SKM-1 (cell line): ENCODE data around the gene CD244.

Source experiments
- DNase-seq: peaks from one replicate; lab custom pipeline; 2025; ENCODE audit not compliant: unreplicated experiment; lab: John Stamatoyannopoulos, UW

The CD244 gene

DNA sequence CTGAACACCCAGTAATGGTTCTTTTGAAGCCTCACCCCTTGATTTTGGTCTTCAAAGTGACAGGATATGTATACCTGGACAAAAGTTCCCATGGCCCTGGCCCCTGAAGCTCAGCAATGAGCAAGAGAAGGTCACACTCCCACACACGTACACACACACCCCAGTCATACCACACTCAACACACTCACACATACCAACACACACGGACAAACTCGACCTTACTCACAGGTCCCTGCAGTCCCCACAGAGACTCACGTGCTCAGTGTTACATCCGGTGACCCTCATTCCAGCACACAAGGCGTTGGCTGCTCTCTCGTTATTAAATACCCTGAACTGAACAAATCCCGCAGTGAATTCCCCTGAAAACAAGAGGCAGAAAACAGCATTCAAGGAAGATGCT lies 16.4 kb upstream of the CD244 start:
- no peak for DNase-seq

DNA sequence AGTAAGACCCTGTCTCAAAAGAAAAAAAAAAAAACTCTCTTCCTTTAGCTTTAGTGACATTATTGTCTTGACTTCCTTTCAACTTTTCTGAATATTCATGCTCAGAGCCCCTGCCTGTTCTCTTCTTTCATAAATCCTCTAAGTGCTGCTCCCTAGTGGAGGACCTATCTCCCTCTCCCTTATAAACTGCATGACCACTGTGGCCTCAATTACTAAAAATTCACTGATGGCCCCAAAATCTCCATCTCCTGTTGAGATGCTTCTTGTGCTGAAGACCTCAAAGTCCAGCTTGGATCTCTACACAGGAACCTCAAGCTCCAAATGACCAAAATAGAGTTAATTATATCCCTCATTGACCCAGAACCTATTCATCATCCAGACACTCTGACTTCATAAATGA lies 14.5 kb upstream of the CD244 start:
- peak; percentile 61 for DNase-seq

DNA sequence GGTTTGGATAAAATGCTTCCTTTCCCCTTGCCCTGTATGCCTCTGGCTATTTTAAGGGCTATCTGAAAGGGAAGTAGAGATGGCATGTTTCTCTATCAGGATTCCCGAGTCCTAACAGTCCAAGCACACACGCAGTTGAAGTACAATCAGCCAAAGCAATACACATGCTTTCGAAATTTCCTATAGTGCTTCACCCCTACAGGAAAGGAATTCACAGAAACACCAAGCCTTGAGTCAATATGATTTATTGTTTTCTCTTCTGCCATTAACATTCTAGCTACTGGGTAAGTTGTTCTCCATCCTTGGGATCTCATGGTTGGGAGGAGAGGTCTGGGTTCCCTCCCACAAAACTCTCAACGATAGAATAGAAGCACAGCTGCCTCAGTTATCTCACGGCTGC lies 13.6 kb upstream of the CD244 start:
- peak; percentile 38 for DNase-seq

DNA sequence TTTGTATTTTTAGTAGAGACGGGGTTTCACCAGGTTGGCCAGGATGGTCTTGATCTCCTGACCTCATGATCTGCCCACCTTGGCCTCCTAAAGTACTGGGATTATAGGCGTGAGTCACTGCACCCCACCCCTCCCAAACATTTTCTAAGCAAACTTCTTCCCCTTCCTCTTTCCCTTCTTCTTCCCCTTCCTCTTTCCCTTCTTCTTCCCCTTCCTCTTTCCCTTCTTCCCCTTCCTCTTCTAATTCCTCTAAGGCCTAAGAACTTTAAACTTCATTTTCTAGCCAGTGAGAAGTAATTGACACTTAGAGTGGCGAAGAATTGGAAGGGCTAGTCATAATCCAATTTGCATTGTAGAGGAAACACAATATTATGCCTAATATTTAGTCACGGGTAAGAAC lies 12.9 kb upstream of the CD244 start:
- DNase-seq: peak; percentile 38

DNA sequence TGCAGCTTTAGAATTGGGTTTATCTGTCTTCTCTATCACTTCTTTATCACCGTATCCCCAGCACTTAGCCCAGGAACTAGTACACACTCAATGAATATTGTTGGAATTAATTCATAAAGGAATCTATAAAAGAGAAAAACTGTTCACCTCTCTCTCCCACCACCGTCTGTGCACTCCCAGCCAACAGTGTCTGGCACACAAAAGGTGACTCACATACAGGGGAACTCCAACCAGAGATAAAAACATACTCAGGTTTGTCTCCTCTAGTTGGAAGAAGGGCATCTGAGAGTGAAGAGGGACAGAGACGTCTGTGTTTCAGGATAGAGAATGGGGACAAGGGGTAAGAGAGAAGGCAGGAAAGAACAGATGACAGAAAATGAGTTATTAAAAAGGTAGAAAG lies 12.2 kb upstream of the CD244 start:
- no peak for DNase-seq

DNA sequence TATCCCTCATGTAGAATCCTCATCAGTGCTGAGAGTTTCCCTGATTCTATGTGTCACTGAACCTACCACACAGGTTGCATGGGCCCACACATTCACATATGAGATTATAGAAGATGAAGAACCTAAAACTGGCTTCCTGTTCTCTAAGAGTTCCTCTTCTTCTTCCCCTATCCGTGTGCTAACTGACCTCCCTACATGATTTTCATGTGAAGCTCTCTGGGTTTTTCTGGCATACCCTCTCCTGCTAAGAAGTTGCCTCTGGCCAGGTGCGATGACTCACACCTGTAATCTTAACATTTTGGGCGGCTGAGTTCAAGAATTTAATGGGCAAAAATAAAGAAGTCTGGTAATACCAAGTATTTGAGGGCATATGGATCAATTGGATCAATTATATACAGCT lies 5.5 kb upstream of the CD244 start:
- peak; percentile 78 for DNase-seq

DNA sequence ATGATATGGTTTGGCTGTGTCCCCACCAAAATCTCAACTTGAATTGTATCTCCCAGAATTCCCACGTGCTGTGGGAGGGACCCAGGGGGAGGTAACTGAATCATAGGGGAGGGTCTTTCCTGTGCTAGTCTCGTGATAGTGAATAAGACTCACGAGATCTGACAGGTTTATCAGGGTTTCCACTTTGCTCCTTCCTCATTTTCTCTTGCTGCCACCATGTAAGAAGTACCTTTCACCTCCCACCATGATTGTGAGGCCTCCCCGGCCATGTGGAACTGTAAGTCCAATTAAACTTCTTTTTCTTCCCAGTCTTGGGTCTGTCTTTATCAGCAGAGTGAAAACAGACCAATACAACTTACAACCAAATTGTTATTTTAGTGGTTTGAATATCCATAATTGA lies 5.0 kb upstream of the CD244 start:
- DNase-seq: peak; percentile 27

DNA sequence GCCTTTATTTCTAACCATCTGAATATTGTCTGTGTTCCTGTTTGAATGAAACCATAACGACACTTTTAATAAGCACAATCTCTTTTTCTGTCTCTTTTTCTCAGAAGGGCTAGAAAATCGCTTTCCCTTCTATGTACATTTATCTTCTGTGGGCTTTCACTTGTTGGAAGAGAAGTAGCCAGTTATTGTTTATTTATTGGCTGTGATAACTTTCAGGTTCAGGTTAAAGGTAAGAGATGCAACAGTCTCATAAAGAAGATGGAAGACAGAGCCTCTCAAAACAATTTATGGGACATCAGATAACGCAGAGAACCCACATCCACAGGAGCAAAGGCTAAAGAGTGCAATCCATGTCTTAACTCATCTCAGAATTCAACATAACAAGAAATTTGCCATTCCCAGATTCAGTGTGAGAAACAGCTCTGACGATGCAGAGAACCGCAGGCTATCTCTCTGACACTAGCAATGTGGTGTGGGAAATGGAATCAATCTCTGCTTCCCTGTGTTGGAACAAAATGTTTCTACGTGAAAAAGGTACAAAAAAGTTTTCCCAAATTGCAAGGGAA lies 4.1 kb upstream of the CD244 start:
- DNase-seq: no peak

DNA sequence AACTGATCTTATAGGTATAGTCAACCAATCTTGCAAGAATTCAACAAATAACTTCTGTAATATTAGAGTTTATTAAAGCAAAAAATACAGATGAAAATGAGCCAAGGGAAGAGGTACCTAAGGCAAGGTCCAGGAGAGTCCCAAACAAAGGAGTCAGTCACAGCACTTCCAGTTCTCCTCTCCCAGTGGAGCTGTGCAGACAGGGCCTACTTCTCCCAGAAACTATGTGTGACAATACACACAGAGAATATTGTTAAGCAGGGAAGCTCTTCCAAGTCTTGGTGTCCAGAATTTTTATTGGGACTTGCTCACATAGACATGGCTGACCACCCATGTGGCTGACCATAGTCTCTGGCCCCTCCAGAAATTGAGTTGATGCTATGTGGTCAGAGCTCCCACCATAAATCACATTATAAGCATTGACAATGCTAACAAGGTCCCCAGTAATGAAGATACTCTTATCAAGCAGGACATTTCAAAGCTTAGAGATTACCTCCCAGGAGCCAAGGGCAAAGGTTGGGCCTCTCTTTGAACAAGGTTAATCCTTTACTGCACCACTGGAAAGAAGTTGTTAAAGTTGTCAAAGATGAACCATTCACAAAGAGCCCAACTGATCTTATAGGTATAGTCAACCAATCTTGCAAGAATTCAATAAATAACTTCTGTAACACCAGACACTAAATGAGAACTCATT lies 3.5 kb upstream of the CD244 start:
- no peak for DNase-seq

DNA sequence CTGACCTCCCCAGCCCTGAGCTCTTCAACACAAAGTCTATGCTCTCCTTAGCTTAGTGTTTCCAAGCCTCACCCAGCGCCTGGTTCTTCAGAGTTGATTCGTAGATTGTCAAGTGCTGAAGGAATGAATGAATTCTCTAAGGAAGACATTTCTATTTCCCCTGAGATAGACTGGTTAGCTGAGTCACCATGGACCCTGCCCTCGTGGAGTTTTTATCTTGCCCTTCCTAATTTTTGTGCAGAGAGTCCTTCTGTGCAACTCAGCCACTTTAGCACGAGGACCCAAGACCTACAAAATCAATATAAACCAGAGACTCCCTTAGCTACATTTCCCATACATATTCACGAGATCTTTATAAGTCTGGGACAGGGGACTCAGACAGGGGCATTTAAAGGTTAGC lies 2.6 kb upstream of the CD244 start:
- no peak for DNase-seq

DNA sequence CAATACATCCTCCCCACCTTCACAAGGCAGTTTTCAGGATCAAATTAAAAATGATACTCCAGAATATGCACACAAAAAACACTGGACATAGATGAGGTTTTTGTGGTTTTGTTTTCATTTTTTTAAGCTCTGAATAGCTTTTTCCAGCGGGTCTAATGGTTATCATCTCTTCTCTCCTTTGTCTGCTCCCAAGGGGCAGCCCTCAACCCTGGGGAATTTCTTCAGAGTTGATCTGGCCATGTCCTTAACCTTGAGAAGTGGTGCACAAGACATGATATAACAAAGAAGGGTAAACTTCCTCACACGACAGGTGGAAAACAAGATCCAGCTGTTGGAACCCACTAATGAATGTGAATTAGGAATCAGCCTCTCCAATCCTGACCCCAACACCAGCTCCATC lies 1.5 kb upstream of the CD244 start:
- DNase-seq: no peak

DNA sequence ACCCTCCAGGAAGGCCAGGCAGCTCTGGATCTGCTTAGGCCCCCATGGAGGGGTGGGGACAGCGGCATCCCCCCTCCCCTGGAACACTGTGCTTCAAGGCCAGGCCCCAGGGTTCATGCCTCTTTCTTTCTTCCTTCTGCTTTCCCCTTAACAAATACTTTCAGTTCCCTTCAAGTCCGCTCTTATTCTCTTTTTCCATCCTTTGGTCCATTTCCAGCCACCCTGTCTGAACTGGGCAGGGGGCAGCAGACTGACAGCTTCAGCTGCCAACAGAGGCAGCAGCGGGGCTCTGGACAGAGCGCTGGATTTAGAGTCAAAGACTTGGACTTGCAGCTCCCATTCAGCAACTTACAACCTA lies 1.1 kb upstream of the CD244 start:
- peak; percentile 78 for DNase-seq

DNA sequence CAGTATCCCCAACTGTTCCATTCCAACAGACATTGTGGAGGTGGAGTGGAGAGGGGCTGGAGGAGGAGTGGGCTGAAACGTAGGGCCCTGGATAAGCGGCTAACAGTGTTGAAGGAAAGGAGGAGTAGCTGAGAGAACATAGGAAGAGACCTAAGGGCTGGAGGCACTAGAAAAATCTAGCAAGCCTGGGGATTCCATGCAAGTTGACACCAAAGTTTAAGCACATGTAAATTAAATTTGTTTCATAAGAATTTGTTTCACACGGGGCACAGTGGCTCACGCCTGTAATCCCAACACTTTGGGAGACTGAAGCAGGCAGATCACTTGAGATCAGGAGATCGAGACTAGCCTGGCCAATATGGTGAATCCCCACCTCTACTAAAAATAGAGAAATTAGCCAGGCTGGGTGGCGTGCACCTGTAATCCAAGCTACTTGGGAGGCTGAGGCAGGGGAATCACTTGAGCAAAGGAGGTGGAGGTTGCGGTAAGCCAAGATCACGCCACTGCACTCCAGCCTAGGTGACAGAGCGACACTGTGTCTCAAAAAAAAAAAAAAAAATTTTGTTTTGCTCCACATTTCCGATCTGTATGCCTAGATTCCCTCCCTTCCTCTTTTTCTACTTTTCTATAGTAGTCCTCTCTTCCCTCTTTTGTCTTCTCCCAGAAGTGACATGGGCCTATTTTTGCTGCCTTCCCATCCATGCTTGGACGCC lies 530 bp upstream of the CD244 start:
- DNase-seq: no peak

DNA sequence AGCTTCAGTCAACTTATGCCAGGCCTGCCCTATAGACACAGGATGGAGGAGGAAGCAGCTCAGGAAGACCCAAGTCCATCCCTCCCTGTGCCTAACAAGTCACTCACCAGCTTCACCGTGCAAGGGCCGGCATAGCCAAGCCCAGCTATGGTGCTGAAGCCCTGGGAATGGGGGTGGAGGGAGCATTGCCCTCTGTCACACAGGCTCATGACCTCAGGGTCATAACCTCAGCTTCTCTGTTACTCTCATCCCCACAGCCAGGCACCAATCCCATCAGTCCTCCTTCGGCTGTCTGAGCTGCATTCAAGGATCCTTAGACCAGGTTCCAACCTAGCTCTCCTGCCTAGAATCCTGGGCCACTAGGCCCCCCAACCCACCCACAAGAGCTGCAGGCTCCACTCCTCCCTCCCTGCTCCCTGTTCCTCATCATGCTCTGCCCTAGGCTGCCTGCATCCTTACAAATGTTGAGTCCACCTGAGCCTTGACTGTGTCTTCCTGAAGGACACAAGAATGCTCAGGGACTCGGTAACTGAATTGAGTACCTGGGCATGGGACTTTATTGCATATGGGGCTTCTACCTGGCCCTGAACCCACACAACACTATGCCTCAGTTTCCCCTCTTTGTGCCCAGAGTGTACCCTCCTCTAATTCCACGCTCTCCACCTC lies 1.7 kb downstream of the CD244 start:
- no peak for DNase-seq

DNA sequence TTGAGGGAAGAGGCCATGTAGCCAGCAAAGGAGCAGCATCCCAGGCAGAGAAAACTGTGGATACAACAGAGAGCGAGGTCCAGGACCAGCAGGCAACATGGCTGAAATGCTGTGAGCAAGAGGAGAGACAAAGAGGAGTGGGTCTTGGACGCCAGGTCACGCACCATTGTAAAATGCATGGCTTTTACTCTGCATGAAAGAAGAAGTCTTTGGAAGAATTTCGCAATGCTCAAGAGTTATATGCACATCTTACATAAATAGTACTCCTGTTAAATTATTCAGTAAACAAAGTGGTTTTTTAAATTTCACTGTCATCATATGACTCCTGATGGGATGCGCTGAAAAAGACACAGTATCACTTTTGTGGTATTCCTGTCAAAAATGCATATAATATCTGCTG lies 3.5 kb downstream of the CD244 start:
- peak; percentile 58 for DNase-seq

DNA sequence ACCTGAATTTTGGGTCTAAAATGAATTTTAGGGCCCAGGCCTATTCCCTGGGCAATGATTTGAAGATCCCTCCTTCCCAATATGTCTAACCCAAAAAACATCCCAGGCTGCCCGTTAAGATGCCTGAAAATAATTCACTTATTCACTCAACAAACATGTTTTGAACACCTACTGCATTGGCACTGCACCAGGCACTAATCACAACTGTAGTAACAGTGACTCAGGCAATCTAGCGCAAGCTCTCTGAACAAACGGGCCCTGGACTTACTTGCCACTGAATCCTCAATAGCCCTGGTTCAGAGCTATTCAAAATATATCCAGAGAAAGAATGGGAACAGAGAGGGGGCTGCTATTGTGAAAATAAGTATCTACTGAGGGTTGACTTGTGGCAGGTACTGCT lies 4.2 kb downstream of the CD244 start:
- no peak for DNase-seq

DNA sequence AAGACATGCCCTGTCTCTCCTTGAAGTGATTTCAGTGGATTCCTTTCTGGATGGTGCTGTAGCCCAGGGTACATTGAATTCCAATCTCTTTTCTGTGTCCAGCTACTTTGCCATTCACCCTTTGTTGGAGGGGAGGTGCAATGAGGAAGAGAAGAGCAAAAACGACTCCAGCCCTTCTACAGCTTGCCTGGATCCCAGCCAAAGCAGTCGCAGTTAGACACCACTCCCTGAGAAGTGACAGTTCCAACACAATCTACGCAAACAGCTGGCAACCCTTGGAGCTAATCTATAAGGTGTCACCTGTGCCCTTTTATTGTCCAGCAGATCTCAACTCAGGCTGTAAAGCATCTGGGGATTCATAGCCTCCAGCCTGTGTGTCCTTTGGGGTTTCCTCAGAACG lies 4.6 kb downstream of the CD244 start:
- DNase-seq: no peak

DNA sequence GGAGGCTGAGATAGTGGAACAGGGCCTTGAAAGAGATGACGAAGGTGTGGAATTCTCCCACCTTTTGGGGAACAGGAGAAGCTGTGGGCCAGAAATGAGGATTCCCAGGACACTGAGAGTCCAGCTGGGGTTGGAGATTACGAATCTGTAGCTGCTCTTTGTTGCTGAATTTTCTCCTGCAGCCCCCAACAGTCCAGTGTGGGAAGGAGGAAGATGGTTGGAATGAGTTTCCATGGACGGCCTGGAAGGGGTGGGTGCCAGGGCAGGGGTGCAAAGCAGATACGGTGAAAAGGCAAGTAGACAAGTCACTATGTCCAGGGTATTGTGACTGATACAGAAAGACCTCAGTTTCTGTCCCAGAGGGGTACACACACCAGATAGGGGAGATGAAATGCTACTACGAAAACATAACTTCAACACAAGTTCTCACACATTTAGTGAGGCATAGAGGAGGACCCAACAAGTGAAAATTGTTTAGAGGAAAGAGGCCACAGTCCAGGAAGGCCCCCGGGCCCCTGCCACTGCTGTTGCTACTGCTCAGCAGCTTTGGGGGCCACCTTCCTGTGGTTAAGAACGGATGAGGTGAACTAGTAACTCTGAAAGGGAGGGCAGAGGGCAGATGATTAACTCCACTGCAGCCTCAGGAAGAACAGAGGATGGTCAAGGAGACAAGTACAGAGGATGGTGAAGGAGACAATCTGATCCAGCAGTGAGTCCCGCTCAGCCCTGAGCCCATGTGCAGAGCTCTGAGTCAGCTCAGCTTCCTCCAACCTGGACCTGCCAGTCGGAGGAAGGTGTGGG lies 7.3 kb downstream of the CD244 start:
- no peak for DNase-seq

DNA sequence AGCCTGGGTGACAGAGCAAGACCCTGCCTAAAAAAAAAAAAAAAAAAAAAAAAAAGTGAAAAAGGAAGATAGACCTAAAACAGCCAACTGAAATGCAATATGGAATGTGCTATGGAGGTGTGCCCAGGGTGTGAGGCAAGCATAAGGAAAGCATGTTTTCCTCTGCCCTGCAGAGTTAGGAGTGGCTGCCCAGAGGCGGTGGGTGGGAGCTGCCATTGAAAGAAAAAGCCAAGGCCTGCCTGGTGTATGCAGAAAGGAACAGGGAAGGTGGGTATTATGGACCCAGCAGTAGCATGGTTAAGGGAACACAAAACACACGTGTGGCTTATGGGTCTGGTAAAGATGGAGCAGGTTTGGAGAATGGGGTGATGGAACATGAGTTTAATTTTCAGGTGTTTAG lies 8.9 kb downstream of the CD244 start:
- DNase-seq: no peak

DNA sequence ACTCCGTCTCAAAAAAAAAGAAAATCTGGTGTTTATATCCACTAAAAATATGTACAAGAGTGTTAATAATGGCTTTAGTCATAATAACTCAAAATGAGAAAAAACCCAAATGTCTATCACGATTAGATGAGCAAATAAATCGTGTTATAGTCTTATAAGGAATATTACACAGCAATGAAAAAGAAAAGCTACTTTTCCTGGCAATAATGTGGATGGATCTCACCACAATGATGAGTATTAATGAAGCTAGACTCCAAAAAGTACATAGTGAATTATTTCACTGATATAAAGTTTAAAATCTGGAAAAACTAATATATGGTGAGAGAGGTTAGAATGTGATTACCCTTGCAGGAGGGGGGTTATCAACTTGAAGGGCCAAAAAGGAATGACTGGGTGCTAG lies 9.7 kb downstream of the CD244 start:
- DNase-seq: no peak

DNA sequence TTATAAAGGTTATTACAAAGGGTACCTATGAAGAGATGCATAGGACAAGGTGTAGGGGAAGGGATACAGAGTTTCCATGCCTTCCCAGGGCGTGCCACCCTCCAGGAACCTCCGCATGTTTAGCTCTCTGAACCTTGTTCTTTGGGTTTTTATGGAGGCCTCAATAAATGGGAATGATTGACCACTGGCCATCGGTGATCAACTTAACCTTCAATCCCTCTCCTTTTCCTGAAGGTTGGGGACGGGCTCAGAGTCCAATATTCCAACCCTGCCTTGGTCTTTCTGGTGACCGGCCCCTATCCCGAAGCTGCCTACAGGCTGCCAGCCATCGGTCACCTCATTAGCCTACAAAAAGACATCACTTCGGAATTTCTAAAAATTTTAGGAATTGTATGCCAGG lies 11.7 kb downstream of the CD244 start:
- no peak for DNase-seq
